K562 (cell line): ENCODE data around the gene CAV1.

ENCODE experiments used
- CEBPB ChIP-seq: fragments of 450-650 bp; IDR thresholded peaks from 2 replicates; pipeline ENCODE4 v1.6.1; 2016; ENCODE audit warnings: missing genetic modification characterization, missing compliant biosample characterization
- DNMT1 ChIP-seq: fragments of 450-650 bp; IDR thresholded peaks from 2 replicates; pipeline ENCODE4 v1.6.1; 2016; ENCODE audit warnings: antibody characterized with exemption, mild to moderate bottlenecking
- FOXA1 ChIP-seq: fragments of 450-650 bp; IDR thresholded peaks from 2 replicates; pipeline ENCODE4 v1.6.1; 2016; ENCODE audit warnings: mild to moderate bottlenecking, borderline replicate concordance
- JUN ChIP-seq, 2 experiments: sonication (generic) in 1 of 2; formaldehyde crosslinking in 1 of 2; IDR thresholded peaks; 2 replicates each; pipeline versions ENCODE4 v1.6.1 to v1.8.0; 2012 to 2022; ENCODE audit warnings: borderline replicate concordance in 2 of 2, mild to moderate bottlenecking in 2 of 2, improper control_type of control experiment in 1 of 2, low read depth in 1 of 2, low read length in 1 of 2, missing genetic modification reagents in 1 of 2
- MAFF ChIP-seq: IDR thresholded peaks from 2 replicates; pipeline ENCODE4 v1.6.1; 2012; ENCODE audit warnings: low read length, improper control_type of control experiment
- NR2C2 ChIP-seq, 2 experiments: fragments of 200-800 bp in 1 of 2; sonication (Bioruptor generic) in 1 of 2; sonication (generic) in 1 of 2; formaldehyde crosslinking in 1 of 2; IDR thresholded peaks; 2 replicates each; pipeline versions ENCODE4 v1.6.1 to v1.8.0; 2016 to 2022; ENCODE audit warnings: mild to moderate bottlenecking in 1 of 2, missing compliant biosample characterization in 1 of 2, missing genetic modification characterization in 1 of 2, missing genetic modification reagents in 1 of 2
- POLR2A ChIP-seq: fragments of 450-650 bp; conservative IDR thresholded peaks from 2 replicates; pipeline ENCODE4 v1.6.1; 2016
- SMARCB1 ChIP-seq: IDR thresholded peaks from 2 replicates; pipeline ENCODE4 v1.6.1; 2011; ENCODE audit warnings: improper control_type of control experiment, low read depth; ENCODE audit not compliant: insufficient read length
- SRSF9 ChIP-seq: fragments of 200-400 bp; formaldehyde crosslinking; IDR thresholded peaks from 2 replicates; pipeline ENCODE4 v1.6.1; 2017; ENCODE audit warnings: low read depth, low read length, borderline replicate concordance
- ZNF551 ChIP-seq: fragments of 250-450 bp; sonication (Bioruptor Pico); IDR thresholded peaks from 2 replicates; pipeline ENCODE4 v1.5.0; 2021; ENCODE audit warnings: mild to moderate bottlenecking, moderate library complexity
- ZNF586 ChIP-seq: fragments of 450-650 bp; formaldehyde crosslinking; conservative IDR thresholded peaks from 2 replicates; pipeline ENCODE4 v1.4.0; 2020; ENCODE audit warnings: mild to moderate bottlenecking, moderate library complexity
- TF ChIP-seq, protein P1 (sequence below): fragments of 450-650 bp; formaldehyde crosslinking; IDR thresholded peaks from 2 replicates; pipeline ENCODE4 v1.4.0; 2022; ENCODE audit warnings: missing genetic modification characterization

DNA sequence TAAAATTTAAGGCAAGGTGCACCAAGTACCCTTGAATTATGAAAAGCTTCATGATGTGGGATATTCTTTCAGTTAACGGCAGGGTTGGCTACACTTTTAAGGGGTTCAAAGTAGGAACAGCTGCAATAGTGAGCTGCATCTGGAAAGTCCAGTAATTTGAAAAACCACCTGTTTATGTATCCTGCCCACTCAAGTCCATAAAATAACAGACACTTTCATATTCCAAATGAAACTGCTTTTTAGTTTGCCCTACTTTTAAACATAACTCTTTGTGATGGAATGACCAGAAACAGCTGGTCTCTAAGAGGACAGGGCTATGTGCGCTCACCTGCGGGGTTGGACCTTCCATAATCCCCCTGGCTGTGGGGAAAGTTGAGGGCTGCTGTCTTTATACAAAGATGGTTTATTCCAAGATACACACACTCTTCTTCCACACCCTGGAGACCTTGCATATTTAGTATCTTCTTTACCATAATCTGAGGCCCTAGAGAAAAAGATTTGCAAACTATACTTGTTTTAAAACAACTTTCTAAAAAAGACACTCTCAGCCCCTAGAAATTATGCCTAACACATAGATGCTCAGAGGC lies 7.4 kb downstream of the CAV1 start:
- no peak for TF ChIP-seq CEBPB (tag)
- TF ChIP-seq ZNF586 (CRISPR knock-in tag) = no peak
- TF ChIP-seq FOXA1 = no peak
- TF ChIP-seq SRSF9 = no peak
- no peak for TF ChIP-seq MAFF
- TF ChIP-seq POLR2A = no peak
- no peak for TF ChIP-seq DNMT1
- TF ChIP-seq, protein P1, sequence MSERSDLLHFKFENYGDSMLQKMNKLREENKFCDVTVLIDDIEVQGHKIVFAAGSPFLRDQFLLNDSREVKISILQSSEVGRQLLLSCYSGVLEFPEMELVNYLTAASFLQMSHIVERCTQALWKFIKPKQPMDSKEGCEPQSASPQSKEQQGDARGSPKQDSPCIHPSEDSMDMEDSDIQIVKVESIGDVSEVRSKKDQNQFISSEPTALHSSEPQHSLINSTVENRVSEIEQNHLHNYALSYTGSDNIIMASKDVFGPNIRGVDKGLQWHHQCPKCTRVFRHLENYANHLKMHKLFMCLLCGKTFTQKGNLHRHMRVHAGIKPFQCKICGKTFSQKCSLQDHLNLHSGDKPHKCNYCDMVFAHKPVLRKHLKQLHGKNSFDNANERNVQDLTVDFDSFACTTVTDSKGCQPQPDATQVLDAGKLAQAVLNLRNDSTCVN = no peak
- TF ChIP-seq NR2C2 (CRISPR knock-in tag; IDR thresholded peaks at IDR 0.05) = no peak
- no peak for TF ChIP-seq NR2C2 (tag; IDR thresholded peaks at IDR 0.05)
- TF ChIP-seq JUN (IDR thresholded peaks at IDR 0.05; ENCODE audit: borderline replicate concordance, low read depth, low read length) = no peak
- no peak for TF ChIP-seq JUN (CRISPR knock-in tag; IDR thresholded peaks at IDR 0.05; ENCODE audit: borderline replicate concordance)
- no peak for TF ChIP-seq SMARCB1
- no peak for TF ChIP-seq ZNF551
